ENCODE measurements around the gene LUZP2.

- TF ChIP-seq POLR2A (IDR thresholded peaks at IDR 0.05), result no peak
- no peak for TF ChIP-seq CTCF (IDR thresholded peaks at IDR 0.05)
These were observed 359.1 kb downstream of the LUZP2 start for GRCh38 chr11:24855951-24856350.
